Caco-2 (cell line): ENCODE results near the gene TENM4. TPM values are rescaled to one million over a fixed set of nuclear protein-coding genes. Genes with fewer than 3 reads are reported as not detected.
"Not testable (repeated sequence)": the region's sequence is repeated elsewhere in the genome, so short reads cannot be mapped to it uniquely, and the experiment has no call there.

Source experiments
- BruUV-seq: library from RNA; stranded (reverse); fragments of 400-500 nt; replicated peaks from 2 replicates; lab custom pipeline; 2021; lab: Mats Ljungman, UMichigan
- CTCF ChIA-PET: fragments of 300-600 bp; sonication (Branson Sonifier 250); formaldehyde crosslinking; loops from one replicate; lab custom pipeline; 2022; ENCODE audit warnings: antibody characterized with exemption; lab: Charles Lee
- POLR2A ChIA-PET: fragments of 300-600 bp; sonication (Branson Sonifier 250); formaldehyde crosslinking; loops from one replicate; lab custom pipeline; 2022; ENCODE audit warnings: antibody characterized with exemption; lab: Charles Lee
- DNase-seq, 2 experiments: peaks; one replicate each; pipeline versions ENCODE4 v3.0.0 to v3.0.0-alpha.2; 2020 to 2022
- H3K27me3 ChIP-seq: replicated peaks from 2 replicates; pipeline ENCODE4 v1.6.0; 2011; ENCODE audit warnings: low read length; ENCODE audit not compliant: control insufficient read depth, insufficient read depth
- H3K36me3 ChIP-seq: 2 replicates; pipeline ENCODE4 v1.5.1; 2011; ENCODE audit warnings: low read length; ENCODE audit not compliant: control insufficient read depth, insufficient read depth
- H3K4me1 ChIP-seq: fragments of 250-450 bp; sonication (Bioruptor Pico); 2 replicates; pipeline ENCODE4 v1.5.1; 2020; ENCODE audit warnings: mild to moderate bottlenecking
- H3K4me3 ChIP-seq: 2 replicates; pipeline ENCODE4 v1.5.1; 2011; ENCODE audit warnings: low read depth, mild to moderate bottlenecking, control low read depth, low read length
- H3K9me3 ChIP-seq: fragments of 250-450 bp; sonication (Bioruptor Pico); 2 replicates; pipeline ENCODE4 v1.5.1; 2020; ENCODE audit warnings: mild to moderate bottlenecking, moderate library complexity
- H3K27ac Mint-ChIP-seq: one replicate; pipeline ENCODE4 v1.8.0; 2022; ENCODE audit warnings: mixed read lengths; ENCODE audit not compliant: unreplicated experiment
- H3K27me3 Mint-ChIP-seq: one replicate; pipeline ENCODE4 v1.8.0; 2022; ENCODE audit warnings: mixed read lengths; ENCODE audit not compliant: insufficient read depth, unreplicated experiment
- H3K36me3 Mint-ChIP-seq: one replicate; pipeline ENCODE4 v1.8.0; 2022; ENCODE audit warnings: mild to moderate bottlenecking, mixed read lengths; ENCODE audit not compliant: insufficient read depth, unreplicated experiment
- H3K4me1 Mint-ChIP-seq: one replicate; pipeline ENCODE4 v1.8.0; 2022; ENCODE audit warnings: low read depth, mixed read lengths; ENCODE audit not compliant: unreplicated experiment
- H3K4me3 Mint-ChIP-seq: one replicate; pipeline ENCODE4 v1.8.0; 2022; ENCODE audit warnings: mild to moderate bottlenecking, moderate library complexity, mixed read lengths; ENCODE audit not compliant: unreplicated experiment
- H3K9me3 Mint-ChIP-seq: one replicate; pipeline ENCODE4 v1.8.0; 2022; ENCODE audit warnings: mixed read lengths; ENCODE audit not compliant: unreplicated experiment
- intact Hi-C: fragments of 100-400 bp; cut with micrococcal nuclease; formaldehyde crosslinking; loops from one replicate; pipeline ENCODE4 v1.10.0; 2022; ENCODE audit not compliant: unreplicated experiment
- total RNA-seq: library from RNA; stranded (reverse); gene quantifications from 2 replicates; pipeline ENCODE4 v1.2.3, GENCODE V29; 2022
- TF ChIP-seq, protein P1 (sequence below), 2 experiments: fragments of 200-600 bp in 1 of 2; IDR thresholded peaks; 1 replicate in 1 of 2; 2 replicates in 1 of 2; pipeline versions ENCODE4 v1.5.1 to v1.8.0; 2011 to 2022; ENCODE audit warnings: antibody characterized with exemption in 1 of 2, control low read depth in 1 of 2, inconsistent platforms in 1 of 2, low read depth in 1 of 2, low read length in 1 of 2, mild to moderate bottlenecking in 1 of 2, moderate library complexity in 1 of 2; ENCODE audit not compliant: insufficient read depth in 1 of 2, severe bottlenecking in 1 of 2, unreplicated experiment in 1 of 2

TENM4 gene
- total RNA-seq, 1 experiment from 2014 or later: 1.1 TPM

- peaks cover 7% of the 10 kb centered on the region for H3K27me3 Mint-ChIP-seq
- intact Hi-C loops: no loop called here
- Histone ChIP-seq H3K4me1 (no peaks in the 10 kb centered on the region), H3K9me3 (no peaks in the 10 kb centered on the region), H3K27me3 (no peaks in the 10 kb centered on the region), H3K4me3 (no peak overlapping the region), H3K36me3 (no peaks in the 10 kb centered on the region)
- H3K4me3 Mint-ChIP-seq: no peak overlapping the region
- TF ChIP-seq, protein P1, sequence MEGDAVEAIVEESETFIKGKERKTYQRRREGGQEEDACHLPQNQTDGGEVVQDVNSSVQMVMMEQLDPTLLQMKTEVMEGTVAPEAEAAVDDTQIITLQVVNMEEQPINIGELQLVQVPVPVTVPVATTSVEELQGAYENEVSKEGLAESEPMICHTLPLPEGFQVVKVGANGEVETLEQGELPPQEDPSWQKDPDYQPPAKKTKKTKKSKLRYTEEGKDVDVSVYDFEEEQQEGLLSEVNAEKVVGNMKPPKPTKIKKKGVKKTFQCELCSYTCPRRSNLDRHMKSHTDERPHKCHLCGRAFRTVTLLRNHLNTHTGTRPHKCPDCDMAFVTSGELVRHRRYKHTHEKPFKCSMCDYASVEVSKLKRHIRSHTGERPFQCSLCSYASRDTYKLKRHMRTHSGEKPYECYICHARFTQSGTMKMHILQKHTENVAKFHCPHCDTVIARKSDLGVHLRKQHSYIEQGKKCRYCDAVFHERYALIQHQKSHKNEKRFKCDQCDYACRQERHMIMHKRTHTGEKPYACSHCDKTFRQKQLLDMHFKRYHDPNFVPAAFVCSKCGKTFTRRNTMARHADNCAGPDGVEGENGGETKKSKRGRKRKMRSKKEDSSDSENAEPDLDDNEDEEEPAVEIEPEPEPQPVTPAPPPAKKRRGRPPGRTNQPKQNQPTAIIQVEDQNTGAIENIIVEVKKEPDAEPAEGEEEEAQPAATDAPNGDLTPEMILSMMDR (IDR thresholded peaks at IDR 0.05; ENCODE audit: insufficient read depth in 1 of 2, low read depth in 1 of 2, low read length in 1 of 2, severe bottlenecking in 1 of 2, unreplicated experiment in 1 of 2): no peak
- BruUV-seq: no TSS peak
- POLR2A ChIA-PET: no interaction called here
- no peaks in the 10 kb centered on the region for H3K36me3 Mint-ChIP-seq
- DNase-seq: no peak
- H3K27ac Mint-ChIP-seq: no peak overlapping the region
- CTCF ChIA-PET: no interaction called here
- H3K4me1 Mint-ChIP-seq: no peaks in the 10 kb centered on the region
- no peaks in the 10 kb centered on the region for H3K9me3 Mint-ChIP-seq
These were observed 247.0 kb downstream of the TENM4 start for GRCh38 chr11:79193663-79194310.

DNA sequence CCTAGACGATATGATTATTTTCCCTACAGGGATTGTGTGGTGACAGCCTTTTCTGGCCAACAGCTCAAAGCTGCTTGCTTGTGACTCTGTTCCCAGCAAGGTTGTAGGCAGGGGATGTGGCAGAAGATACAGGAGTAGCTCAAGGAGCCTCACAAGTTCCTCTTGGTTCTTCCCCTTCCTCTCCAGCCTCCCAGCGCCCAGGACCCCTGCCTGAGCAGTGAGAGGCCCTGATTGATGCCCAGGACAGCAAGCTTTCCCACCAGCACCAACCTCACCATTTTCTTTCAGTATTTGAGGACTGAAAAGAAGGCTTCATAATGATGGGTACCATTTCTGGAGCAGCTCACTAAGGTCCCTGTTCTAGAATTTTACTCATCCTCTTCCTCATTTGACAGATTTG, 248.0 kb downstream of the TENM4 start:
- Histone ChIP-seq H3K27me3 (no peaks in the 10 kb centered on the region), H3K4me1 (no peaks in the 10 kb centered on the region), H3K36me3 (no peaks in the 10 kb centered on the region), H3K9me3 (no peaks in the 10 kb centered on the region), H3K4me3 (no peak overlapping the region)
- Mint-ChIP-seq H3K27ac (no peak overlapping the region), H3K4me1 (no peaks in the 10 kb centered on the region), H3K4me3 (no peak overlapping the region), H3K36me3 (no peaks in the 10 kb centered on the region), H3K9me3 (no peaks in the 10 kb centered on the region), H3K27me3 (peaks cover 10% of the 10 kb centered on the region)
- DNase-seq: no peak
- TF ChIP-seq, protein P1 (IDR thresholded peaks at IDR 0.05; ENCODE audit: insufficient read depth in 1 of 2, low read depth in 1 of 2, low read length in 1 of 2, severe bottlenecking in 1 of 2, unreplicated experiment in 1 of 2): no peak
- ChIA-PET CTCF (interaction anchor here (0.6 kb wide), 1 partner anchor 8 kb away, joined by 3 read pairs; no protein-coding TSS in a partner anchor), POLR2A (no interaction called here)
- no TSS peak for BruUV-seq
- intact Hi-C loops: no loop called here

DNA sequence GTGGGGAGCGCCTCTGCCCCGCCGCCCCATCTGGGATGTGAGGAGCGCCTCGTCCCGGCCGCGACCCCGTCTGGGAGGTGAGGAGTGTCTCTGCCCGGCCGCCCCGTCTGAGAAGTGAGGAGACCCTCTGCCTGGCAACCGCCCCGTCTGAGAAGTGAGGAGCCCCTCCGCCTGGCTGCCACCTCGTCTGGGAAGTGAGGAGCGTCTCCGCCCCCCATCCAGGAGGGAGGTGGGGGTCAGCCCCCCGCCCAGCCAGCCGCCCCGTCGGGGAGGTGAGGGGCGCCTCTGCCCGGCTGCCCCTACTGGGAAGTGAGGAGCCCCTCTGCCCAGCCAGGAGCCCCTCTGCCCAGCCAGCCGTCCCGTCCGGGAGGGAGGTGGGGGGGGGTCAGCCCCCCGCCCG, 249.1 kb downstream of the TENM4 start:
- intact Hi-C loops, H3K27ac Mint-ChIP-seq, H3K36me3 Mint-ChIP-seq, H3K27me3 Mint-ChIP-seq, DNase-seq, H3K4me3 Mint-ChIP-seq, H3K4me1 ChIP-seq, H3K36me3 ChIP-seq, POLR2A ChIA-PET, H3K9me3 ChIP-seq, H3K27me3 ChIP-seq, BruUV-seq, CTCF ChIA-PET, H3K4me3 ChIP-seq, H3K4me1 Mint-ChIP-seq, H3K9me3 Mint-ChIP-seq: not testable (repeated sequence)

- H3K4me3 Mint-ChIP-seq, POLR2A ChIA-PET, H3K9me3 Mint-ChIP-seq, H3K36me3 Mint-ChIP-seq, intact Hi-C loops, H3K4me1 Mint-ChIP-seq, H3K4me1 ChIP-seq, BruUV-seq, H3K27me3 Mint-ChIP-seq, H3K36me3 ChIP-seq, H3K27ac Mint-ChIP-seq, H3K9me3 ChIP-seq, CTCF ChIA-PET, H3K4me3 ChIP-seq, DNase-seq, H3K27me3 ChIP-seq: not testable (repeated sequence)
These were observed 250.3 kb downstream of the TENM4 start for GRCh38 chr11:79190553-79190952.
